Uterus (tissue), 4 donors: Measurements from ENCODE around the gene JAML. TPM values are rescaled to one million over a fixed set of nuclear protein-coding genes. Genes with fewer than 3 reads are reported as not detected.

ENCODE experiments used
- DNase-seq, 2 donors: peaks; one replicate each; pipeline ENCODE4 v3.0.0-alpha.2; 2019 to 2020
- H3K27ac ChIP-seq, 2 donors: fragments of 200-600 bp; sonication (generic); 1 replicate in 1 of 2; 2 replicates in 1 of 2; pipeline ENCODE4 v1.5.1; 2016 to 2018
- H3K27me3 ChIP-seq, 2 donors: fragments of 200-600 bp; sonication (generic); one replicate each; pipeline ENCODE4 v1.5.1; 2018 to 2019; ENCODE audit warnings: control low read depth in 1 of 2
- H3K36me3 ChIP-seq, 2 donors: fragments of 200-600 bp; sonication (generic); one replicate each; pipeline ENCODE4 v1.5.1; 2019; ENCODE audit warnings: control low read depth in 1 of 2
- H3K4me1 ChIP-seq, 2 donors: fragments of 200-600 bp; sonication (generic); one replicate each; pipeline ENCODE4 v1.5.1; 2018 to 2019; ENCODE audit warnings: control low read depth in 1 of 2
- H3K4me3 ChIP-seq, 2 donors: fragments of 200-600 bp; sonication (generic); 1 replicate in 1 of 2; 2 replicates in 1 of 2; pipeline ENCODE4 v1.5.1; 2018 to 2019; ENCODE audit warnings: mild to moderate bottlenecking in 1 of 2
- H3K9me3 ChIP-seq, 2 donors: fragments of 200-600 bp; sonication (generic); one replicate each; pipeline ENCODE4 v1.5.1; 2019; ENCODE audit warnings: control low read depth in 1 of 2
- POLR2A ChIP-seq, 2 donors: fragments of 450-650 bp; IDR thresholded peaks; one replicate each; pipeline ENCODE4 v1.6.1; 2016; ENCODE audit warnings: antibody characterized with exemption in 2 of 2, mild to moderate bottlenecking in 1 of 2, moderate library complexity in 1 of 2
- intact Hi-C: fragments of 100-400 bp; cut with DNase I; formaldehyde crosslinking; loops from one replicate; pipeline ENCODE4 v1.15.1; 2023; ENCODE audit warnings: low total_unique reads
- total RNA-seq, 4 donors: library from RNA; depleted of rRNA in 3 of 4; stranded (reverse); fragments of >200 nt in 3 of 4; gene quantifications; one replicate each; pipeline versions ENCODE4 v1.1.0 to v1.2.4, GENCODE V29; 2014 to 2023
- TF ChIP-seq, protein P1 (sequence below), 4 experiments: fragments of 200-600 bp in 2 of 4; fragments of 450-650 bp in 2 of 4; sonication (generic) in 2 of 4; IDR thresholded peaks; one replicate each; pipeline ENCODE4 v1.5.1; 2016 to 2019; ENCODE audit warnings: antibody characterized with exemption in 4 of 4, mild to moderate bottlenecking in 2 of 4, moderate library complexity in 1 of 4
- donor health status: DM: yes; HTN: yes; CAD: no.

Gene JAML
- total RNA-seq, 4 donors from 2014 or later: 1.2 to 9.1 (median 5.6) TPM

DNA sequence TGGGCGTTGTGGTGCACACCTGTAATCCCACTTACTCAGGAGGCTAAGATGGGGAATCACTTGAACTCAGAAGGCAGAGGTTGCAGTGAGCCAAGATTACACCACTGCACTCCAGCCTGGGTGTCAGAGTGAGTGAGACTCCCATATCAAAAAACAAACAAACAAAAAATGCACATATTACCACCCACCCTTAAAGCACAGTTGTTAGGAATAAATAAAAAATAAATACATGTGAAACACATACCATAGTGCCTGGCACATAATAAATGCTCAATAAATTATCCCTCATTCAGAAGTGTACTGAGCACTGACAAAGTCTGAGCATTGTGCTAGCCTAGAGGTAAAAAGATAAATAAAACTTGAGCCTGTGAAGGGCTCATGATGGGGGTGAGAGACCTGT lies 9.0 kb upstream of the JAML start:
- intact Hi-C loops: no loop called here
- Histone ChIP-seq H3K27me3 (no peaks in the 10 kb centered on the region), H3K9me3 (no peaks in the 10 kb centered on the region), H3K4me3 (no peak overlapping the region), H3K4me1 (no peaks in the 10 kb centered on the region), H3K27ac (no peak overlapping the region), H3K36me3 (no peaks in the 10 kb centered on the region)
- no peak for TF ChIP-seq POLR2A (IDR thresholded peaks at IDR 0.05)
- no peak for DNase-seq

DNA sequence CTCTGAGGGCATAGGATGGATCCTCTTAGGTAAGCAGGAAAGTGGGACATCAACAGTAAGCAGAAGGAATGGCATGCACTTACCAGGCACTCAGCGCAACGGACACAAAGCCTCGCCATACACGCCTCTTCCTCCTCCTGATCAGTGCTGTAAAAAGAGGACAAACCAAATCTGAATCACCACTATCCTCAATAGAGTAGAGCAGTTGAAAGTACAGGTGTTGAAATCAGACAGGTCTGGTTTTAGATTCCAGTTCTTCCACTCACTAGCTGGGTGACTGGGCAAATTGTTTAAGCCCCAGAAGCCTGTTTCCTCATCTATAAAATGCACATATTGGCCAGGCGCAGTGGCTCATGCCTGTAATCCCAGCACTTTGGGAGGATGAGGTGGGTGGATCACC lies 8.6 kb upstream of the JAML start:
- no peak for TF ChIP-seq POLR2A (IDR thresholded peaks at IDR 0.05)
- intact Hi-C loops: no loop called here
- Histone ChIP-seq H3K4me1 (no peaks in the 10 kb centered on the region), H3K4me3 (no peak overlapping the region), H3K36me3 (no peaks in the 10 kb centered on the region), H3K27ac (no peak overlapping the region), H3K9me3 (no peaks in the 10 kb centered on the region), H3K27me3 (no peaks in the 10 kb centered on the region)
- no peak for DNase-seq

- DNase-seq: no peak
- no peaks in the 10 kb centered on the region for H3K27me3 ChIP-seq
- H3K27ac ChIP-seq: no peak overlapping the region
- no peaks in the 10 kb centered on the region for H3K9me3 ChIP-seq
- no peaks in the 10 kb centered on the region for H3K4me1 ChIP-seq
- no peaks in the 10 kb centered on the region for H3K36me3 ChIP-seq
- no peak overlapping the region for H3K4me3 ChIP-seq
- TF ChIP-seq, protein P1, sequence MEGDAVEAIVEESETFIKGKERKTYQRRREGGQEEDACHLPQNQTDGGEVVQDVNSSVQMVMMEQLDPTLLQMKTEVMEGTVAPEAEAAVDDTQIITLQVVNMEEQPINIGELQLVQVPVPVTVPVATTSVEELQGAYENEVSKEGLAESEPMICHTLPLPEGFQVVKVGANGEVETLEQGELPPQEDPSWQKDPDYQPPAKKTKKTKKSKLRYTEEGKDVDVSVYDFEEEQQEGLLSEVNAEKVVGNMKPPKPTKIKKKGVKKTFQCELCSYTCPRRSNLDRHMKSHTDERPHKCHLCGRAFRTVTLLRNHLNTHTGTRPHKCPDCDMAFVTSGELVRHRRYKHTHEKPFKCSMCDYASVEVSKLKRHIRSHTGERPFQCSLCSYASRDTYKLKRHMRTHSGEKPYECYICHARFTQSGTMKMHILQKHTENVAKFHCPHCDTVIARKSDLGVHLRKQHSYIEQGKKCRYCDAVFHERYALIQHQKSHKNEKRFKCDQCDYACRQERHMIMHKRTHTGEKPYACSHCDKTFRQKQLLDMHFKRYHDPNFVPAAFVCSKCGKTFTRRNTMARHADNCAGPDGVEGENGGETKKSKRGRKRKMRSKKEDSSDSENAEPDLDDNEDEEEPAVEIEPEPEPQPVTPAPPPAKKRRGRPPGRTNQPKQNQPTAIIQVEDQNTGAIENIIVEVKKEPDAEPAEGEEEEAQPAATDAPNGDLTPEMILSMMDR (IDR thresholded peaks at IDR 0.05): no peak
- TF ChIP-seq POLR2A (IDR thresholded peaks at IDR 0.05): no peak
- intact Hi-C loops: no loop called here
These were observed 7.8 kb upstream of the JAML start for GRCh38 chr11:118232659-118233058.

DNA sequence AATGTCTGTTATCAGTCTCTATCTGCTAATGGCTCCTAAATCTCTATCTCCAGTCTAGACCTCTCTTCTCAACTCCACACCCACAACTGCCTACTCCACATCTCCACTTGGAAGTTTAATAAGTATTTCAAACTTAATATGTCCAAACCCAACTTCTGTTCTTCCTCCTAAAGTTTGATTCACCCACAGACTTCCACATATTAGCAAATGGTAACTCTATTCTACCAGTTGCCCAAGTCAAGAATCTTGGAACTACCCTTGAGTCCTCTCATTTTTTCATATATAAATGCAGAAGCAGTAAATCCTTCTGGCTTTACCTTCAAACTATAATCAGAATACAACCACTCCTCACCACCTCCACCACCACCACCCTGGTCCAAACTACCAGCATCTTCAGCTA lies 6.7 kb upstream of the JAML start:
- Histone ChIP-seq H3K36me3 (no peaks in the 10 kb centered on the region), H3K4me1 (no peaks in the 10 kb centered on the region), H3K27me3 (no peaks in the 10 kb centered on the region), H3K9me3 (no peaks in the 10 kb centered on the region), H3K4me3 (no peak overlapping the region), H3K27ac (no peak overlapping the region)
- DNase-seq: no peak
- intact Hi-C loops: no loop called here
- TF ChIP-seq POLR2A (IDR thresholded peaks at IDR 0.05): no peak
- TF ChIP-seq, protein P1 (IDR thresholded peaks at IDR 0.05): no peak

DNA sequence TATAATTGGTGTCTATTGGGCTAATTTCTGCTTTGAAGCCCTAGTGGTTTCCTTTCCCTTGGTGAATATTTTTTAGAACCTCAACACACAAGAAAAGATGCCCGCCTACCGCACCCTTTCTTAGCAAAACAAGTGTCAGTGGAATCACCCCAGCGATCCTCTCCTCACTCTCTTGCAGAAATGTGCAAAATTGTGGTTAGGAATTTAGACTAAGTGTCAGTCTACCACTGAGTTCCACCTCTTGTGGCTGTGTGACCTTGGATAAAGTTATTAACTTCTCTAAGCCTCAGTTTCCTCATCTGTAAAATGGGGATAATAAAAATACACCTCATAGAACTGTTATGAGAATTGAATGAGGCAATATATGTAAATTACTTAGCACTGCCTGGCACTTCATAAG lies 5.3 kb upstream of the JAML start:
- TF ChIP-seq POLR2A (IDR thresholded peaks at IDR 0.05): no peak
- TF ChIP-seq, protein P1 (IDR thresholded peaks at IDR 0.05): no peak
- Histone ChIP-seq H3K4me1 (no peaks in the 10 kb centered on the region), H3K4me3 (no peak overlapping the region), H3K27me3 (no peaks in the 10 kb centered on the region), H3K36me3 (no peaks in the 10 kb centered on the region), H3K9me3 (no peaks in the 10 kb centered on the region), H3K27ac (no peak overlapping the region)
- intact Hi-C loops: no loop called here
- DNase-seq: no peak

GRCh38 chr11:118229274-118229847 lies 4.5 kb upstream of the JAML start:
- no peaks in the 10 kb centered on the region for H3K27me3 ChIP-seq
- TF ChIP-seq, protein P1 (IDR thresholded peaks at IDR 0.05): no peak
- TF ChIP-seq POLR2A (IDR thresholded peaks at IDR 0.05): no peak
- no peaks in the 10 kb centered on the region for H3K9me3 ChIP-seq
- intact Hi-C loops: no loop called here
- H3K36me3 ChIP-seq: no peaks in the 10 kb centered on the region
- no peaks in the 10 kb centered on the region for H3K4me1 ChIP-seq
- H3K27ac ChIP-seq: no peak overlapping the region
- no peak overlapping the region for H3K4me3 ChIP-seq
- no peak for DNase-seq
